Panc1 (cell line): ENCODE results near the gene LRRFIP1. TPM values are rescaled to one million over a fixed set of nuclear protein-coding genes. Genes with fewer than 3 reads are reported as not detected.

Source experiments
- ATAC-seq: fragments of 200-7000 bp; cut with Tn5 transposase; 2 replicates; pipeline ENCODE4 v1.9.1; 2020; ENCODE audit warnings: mild to moderate bottlenecking, moderate library complexity
- BruUV-seq: library from RNA; stranded (reverse); fragments of 400-500 nt; replicated peaks from 2 replicates; lab custom pipeline; 2021; lab: Mats Ljungman, UMichigan
- CTCF ChIA-PET: fragments of 300-600 bp; sonication (Branson Sonifier 250); formaldehyde crosslinking; loops from one replicate; lab custom pipeline; 2022; ENCODE audit warnings: antibody characterized with exemption; lab: Charles Lee
- POLR2A ChIA-PET: fragments of 300-600 bp; sonication (Branson Sonifier 250); formaldehyde crosslinking; loops from one replicate; lab custom pipeline; 2022; ENCODE audit warnings: antibody characterized with exemption; lab: Charles Lee
- DNase-seq: peaks from one replicate; pipeline ENCODE4 v3.0.0-alpha.2; 2010; ENCODE audit warnings: low read depth, low spot score
- H3K27ac ChIP-seq: 2 replicates; pipeline ENCODE4 v1.5.1; 2011; ENCODE audit warnings: mild to moderate bottlenecking, low read length, inconsistent platforms
- H3K27me3 ChIP-seq: fragments of 200-500 bp; sonication (Bioruptor generic); 2 replicates; pipeline ENCODE4 v1.6.0; 2014; ENCODE audit warnings: low read length, inconsistent platforms; ENCODE audit not compliant: control insufficient read depth, insufficient read depth
- H3K36me3 ChIP-seq: fragments of 200-500 bp; sonication (Bioruptor generic); 2 replicates; pipeline ENCODE4 v1.5.1; 2014; ENCODE audit warnings: inconsistent platforms, mild to moderate bottlenecking, low read length, moderate library complexity; ENCODE audit not compliant: control insufficient read depth, insufficient read depth
- H3K4me1 ChIP-seq: 2 replicates; pipeline ENCODE4 v1.5.1; 2011; ENCODE audit warnings: inconsistent platforms, mild to moderate bottlenecking, low read length, moderate library complexity; ENCODE audit not compliant: control insufficient read depth, insufficient read depth
- H3K4me3 ChIP-seq, 2 experiments: 2 replicates each; pipeline ENCODE4 v1.5.1; 2011 to 2012; ENCODE audit warnings: low read depth in 2 of 2, low read length in 2 of 2, mild to moderate bottlenecking in 2 of 2, inconsistent platforms in 1 of 2, moderate library complexity in 1 of 2
- H3K9me3 ChIP-seq: fragments of 200-500 bp; sonication (Bioruptor generic); 2 replicates; pipeline ENCODE4 v1.5.1; 2014; ENCODE audit warnings: low read depth, mild to moderate bottlenecking, inconsistent platforms, low read length, moderate library complexity; ENCODE audit not compliant: control insufficient read depth, insufficient read depth
- POLR2AphosphoS5 ChIP-seq: IDR thresholded peaks from 2 replicates; pipeline ENCODE4 v1.6.1; 2012; ENCODE audit warnings: mild to moderate bottlenecking, low read depth, low read length, moderate library complexity
- SIN3A ChIP-seq: IDR thresholded peaks from 2 replicates; pipeline ENCODE4 v1.6.1; 2012; ENCODE audit warnings: low read depth, mild to moderate bottlenecking, low read length, moderate library complexity, borderline replicate concordance; ENCODE audit not compliant: insufficient read depth
- TCF7L2 ChIP-seq: IDR thresholded peaks from 2 replicates; pipeline ENCODE4 v1.6.1; 2011; ENCODE audit warnings: mild to moderate bottlenecking, low read depth, low read length, inconsistent platforms
- in situ Hi-C: cut with HindIII; loops from 2 replicates; pipeline ENCODE4 v1.10.0; 2016; ENCODE audit warnings: low sequenced_read_pairs, low pct_unique_long_range_greater_than_20kb
- intact Hi-C: fragments of 100-400 bp; cut with micrococcal nuclease; formaldehyde crosslinking; loops from one replicate; pipeline ENCODE4 v1.10.0; 2022; ENCODE audit not compliant: unreplicated experiment
- total RNA-seq: library from RNA; stranded (reverse); gene quantifications from one replicate; pipeline ENCODE4 v1.2.1, GENCODE V29; 2021; ENCODE audit not compliant: unreplicated experiment
- TF ChIP-seq, protein P1 (sequence below), 2 experiments: IDR thresholded peaks; 2 replicates each; pipeline ENCODE4 v1.6.1; 2011 to 2012; ENCODE audit warnings: low read depth in 2 of 2, control low read depth in 1 of 2, low read length in 1 of 2, mild to moderate bottlenecking in 1 of 2, moderate library complexity in 1 of 2; ENCODE audit not compliant: insufficient read depth in 1 of 2
- TF ChIP-seq, protein P2 (sequence below): fragments of 450-650 bp; IDR thresholded peaks from 2 replicates; pipeline ENCODE4 v1.5.1; 2017; ENCODE audit warnings: mild to moderate bottlenecking

Gene LRRFIP1
- total RNA-seq, 1 experiment from 2014 or later: 121 TPM

DNA sequence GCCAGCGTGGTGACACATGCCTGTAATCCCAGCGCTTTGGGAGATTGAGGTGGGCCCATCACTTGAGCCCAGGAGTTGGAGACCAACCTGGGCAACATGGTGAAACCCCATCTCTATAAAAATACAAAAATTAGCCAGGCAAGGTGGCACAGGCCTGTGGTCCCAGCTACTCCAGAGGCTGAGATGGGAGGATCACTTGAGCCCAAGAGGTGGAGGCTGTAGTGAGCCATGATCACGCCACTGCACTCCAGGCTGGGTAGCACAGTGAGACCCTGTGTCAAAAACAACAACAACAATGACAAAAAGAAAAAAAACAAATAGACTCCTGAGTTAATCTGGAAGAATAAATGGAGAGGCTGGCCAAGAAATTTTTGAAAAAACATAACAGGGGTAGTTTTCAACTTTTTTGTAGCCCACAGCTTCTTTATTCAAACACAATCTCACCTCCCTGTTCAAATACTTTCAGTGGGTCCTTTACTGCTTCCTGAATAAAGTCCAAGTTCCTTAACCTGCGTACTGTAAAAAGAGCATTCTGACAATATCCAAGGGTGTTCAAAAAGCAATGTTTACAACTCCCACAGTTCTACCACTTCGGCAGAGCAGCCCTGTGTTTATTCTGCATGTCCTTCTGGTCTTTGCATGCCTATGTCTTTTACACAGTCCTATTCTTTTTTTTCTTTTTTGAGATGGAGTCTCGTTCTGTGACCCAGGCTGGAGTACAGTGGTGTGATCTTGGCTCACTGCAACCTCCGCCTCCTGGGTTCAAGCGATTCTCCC is 53.5 kb downstream of the LRRFIP1 start:
- Histone ChIP-seq H3K27me3 (no peaks in the 10 kb centered on the region), H3K4me1 (0 out of 2 replicates have a peak, but pooled peaks cover under 1% of the 10 kb centered on the region), H3K27ac (no peak overlapping the region), H3K9me3 (no peaks in the 10 kb centered on the region), H3K4me3 (no peak overlapping the region), H3K36me3 (no peaks in the 10 kb centered on the region)
- no TSS peak for BruUV-seq
- DNase-seq (no peak), ATAC-seq (no peak)
- POLR2A ChIA-PET: no interaction called here
- CTCF ChIA-PET: no interaction called here
- in situ Hi-C loops (no loop called here), intact Hi-C loops (no loop called here)
- TF ChIP-seq, protein P1, sequence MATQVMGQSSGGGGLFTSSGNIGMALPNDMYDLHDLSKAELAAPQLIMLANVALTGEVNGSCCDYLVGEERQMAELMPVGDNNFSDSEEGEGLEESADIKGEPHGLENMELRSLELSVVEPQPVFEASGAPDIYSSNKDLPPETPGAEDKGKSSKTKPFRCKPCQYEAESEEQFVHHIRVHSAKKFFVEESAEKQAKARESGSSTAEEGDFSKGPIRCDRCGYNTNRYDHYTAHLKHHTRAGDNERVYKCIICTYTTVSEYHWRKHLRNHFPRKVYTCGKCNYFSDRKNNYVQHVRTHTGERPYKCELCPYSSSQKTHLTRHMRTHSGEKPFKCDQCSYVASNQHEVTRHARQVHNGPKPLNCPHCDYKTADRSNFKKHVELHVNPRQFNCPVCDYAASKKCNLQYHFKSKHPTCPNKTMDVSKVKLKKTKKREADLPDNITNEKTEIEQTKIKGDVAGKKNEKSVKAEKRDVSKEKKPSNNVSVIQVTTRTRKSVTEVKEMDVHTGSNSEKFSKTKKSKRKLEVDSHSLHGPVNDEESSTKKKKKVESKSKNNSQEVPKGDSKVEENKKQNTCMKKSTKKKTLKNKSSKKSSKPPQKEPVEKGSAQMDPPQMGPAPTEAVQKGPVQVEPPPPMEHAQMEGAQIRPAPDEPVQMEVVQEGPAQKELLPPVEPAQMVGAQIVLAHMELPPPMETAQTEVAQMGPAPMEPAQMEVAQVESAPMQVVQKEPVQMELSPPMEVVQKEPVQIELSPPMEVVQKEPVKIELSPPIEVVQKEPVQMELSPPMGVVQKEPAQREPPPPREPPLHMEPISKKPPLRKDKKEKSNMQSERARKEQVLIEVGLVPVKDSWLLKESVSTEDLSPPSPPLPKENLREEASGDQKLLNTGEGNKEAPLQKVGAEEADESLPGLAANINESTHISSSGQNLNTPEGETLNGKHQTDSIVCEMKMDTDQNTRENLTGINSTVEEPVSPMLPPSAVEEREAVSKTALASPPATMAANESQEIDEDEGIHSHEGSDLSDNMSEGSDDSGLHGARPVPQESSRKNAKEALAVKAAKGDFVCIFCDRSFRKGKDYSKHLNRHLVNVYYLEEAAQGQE (IDR thresholded peaks at IDR 0.05; ENCODE audit: insufficient read depth in 1 of 2, low read depth in 2 of 2, low read length in 1 of 2): no peak
- TF ChIP-seq SIN3A: no peak
- TF ChIP-seq POLR2AphosphoS5: no peak
- TF ChIP-seq, protein P2, sequence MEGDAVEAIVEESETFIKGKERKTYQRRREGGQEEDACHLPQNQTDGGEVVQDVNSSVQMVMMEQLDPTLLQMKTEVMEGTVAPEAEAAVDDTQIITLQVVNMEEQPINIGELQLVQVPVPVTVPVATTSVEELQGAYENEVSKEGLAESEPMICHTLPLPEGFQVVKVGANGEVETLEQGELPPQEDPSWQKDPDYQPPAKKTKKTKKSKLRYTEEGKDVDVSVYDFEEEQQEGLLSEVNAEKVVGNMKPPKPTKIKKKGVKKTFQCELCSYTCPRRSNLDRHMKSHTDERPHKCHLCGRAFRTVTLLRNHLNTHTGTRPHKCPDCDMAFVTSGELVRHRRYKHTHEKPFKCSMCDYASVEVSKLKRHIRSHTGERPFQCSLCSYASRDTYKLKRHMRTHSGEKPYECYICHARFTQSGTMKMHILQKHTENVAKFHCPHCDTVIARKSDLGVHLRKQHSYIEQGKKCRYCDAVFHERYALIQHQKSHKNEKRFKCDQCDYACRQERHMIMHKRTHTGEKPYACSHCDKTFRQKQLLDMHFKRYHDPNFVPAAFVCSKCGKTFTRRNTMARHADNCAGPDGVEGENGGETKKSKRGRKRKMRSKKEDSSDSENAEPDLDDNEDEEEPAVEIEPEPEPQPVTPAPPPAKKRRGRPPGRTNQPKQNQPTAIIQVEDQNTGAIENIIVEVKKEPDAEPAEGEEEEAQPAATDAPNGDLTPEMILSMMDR: no peak
- no peak for TF ChIP-seq TCF7L2

DNA sequence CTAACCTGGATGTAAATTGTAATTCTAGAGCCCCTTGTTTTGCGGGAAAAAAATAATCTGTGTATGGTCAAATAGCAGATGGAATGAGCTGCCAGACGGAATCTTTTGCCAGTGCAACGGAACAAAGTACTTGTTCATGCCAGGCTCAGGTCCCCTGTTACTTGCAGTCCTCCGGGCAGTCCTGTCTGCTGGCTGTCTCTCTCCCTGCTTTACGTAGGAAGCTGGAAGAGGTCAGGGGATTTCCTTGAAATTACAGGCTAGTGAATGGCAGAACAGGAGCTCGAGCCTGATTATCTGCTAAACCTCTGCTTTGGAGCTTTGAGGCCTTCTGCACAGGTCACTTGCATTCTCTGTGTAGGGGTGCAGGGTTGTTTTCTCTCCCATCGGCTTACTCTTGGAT is 54.8 kb downstream of the LRRFIP1 start:
- no peaks in the 10 kb centered on the region for H3K27me3 ChIP-seq
- no peak overlapping the region for H3K4me3 ChIP-seq
- H3K36me3 ChIP-seq: no peaks in the 10 kb centered on the region
- ChIA-PET POLR2A (no interaction called here), CTCF (interaction anchor here (1.2 kb wide), 1 partner anchor 9 kb away, joined by 3 read pairs; no protein-coding TSS in a partner anchor)
- in situ Hi-C loops (no loop called here), intact Hi-C loops (no loop called here)
- DNase-seq: no peak
- TF ChIP-seq, protein P2: no peak
- TF ChIP-seq, protein P1 (IDR thresholded peaks at IDR 0.05; ENCODE audit: insufficient read depth in 1 of 2, low read depth in 2 of 2, low read length in 1 of 2): no peak
- TF ChIP-seq TCF7L2 (no peak), POLR2AphosphoS5 (no peak), SIN3A (no peak)
- no peaks in the 10 kb centered on the region for H3K9me3 ChIP-seq
- H3K27ac ChIP-seq: no peak overlapping the region
- no TSS peak for BruUV-seq
- ATAC-seq: no peak
- no peaks in the 10 kb centered on the region for H3K4me1 ChIP-seq
